ENCODE data around the gene TIPRL. TPM values are rescaled to one million over a fixed set of nuclear protein-coding genes. Genes with fewer than 3 reads are reported as not detected.

TIPRL gene
- total RNA-seq, 1 donor from 2014 or later, result 31.9 TPM

DNA sequence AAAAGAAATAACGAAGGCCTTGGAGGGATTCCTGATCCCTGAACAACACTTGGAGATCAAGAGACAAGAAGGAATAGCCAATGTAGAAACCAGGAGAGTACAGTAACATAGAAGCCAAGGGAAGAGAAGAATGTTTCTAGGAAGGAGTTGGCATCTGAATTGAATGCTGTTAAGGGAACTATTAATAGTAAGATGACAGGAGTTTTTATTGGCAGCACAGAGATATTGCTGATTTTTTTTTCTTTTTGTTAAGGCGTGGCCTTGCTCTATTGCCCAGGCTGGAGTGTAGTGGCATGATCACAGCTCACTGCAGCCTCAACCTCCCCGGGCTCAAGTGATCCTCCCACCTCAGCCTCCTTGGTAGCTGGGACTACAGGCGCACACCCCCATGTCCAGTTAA, 37.4 kb downstream of the TIPRL start:
- DNase-seq, result no peak

DNA sequence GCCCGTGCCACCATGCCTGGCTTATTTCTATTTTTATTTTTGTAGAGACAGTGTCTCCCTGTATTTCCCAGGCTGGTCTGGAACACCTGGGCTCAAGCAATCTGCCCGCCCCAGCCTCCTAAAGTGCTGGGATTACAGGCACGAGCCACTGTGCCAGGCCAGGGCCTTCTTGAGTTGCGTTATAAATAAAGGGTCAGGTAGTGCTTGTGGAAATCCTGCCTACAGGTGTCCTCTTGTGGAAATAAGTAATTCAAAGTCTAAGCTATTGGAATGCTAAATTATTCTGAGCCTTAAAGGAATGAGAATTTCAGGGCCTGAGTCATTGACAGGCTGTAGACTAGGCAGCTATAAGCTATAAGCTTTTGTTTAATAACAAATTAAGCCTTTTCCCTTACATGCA, 38.9 kb downstream of the TIPRL start:
- DNase-seq, result no peak

DNA sequence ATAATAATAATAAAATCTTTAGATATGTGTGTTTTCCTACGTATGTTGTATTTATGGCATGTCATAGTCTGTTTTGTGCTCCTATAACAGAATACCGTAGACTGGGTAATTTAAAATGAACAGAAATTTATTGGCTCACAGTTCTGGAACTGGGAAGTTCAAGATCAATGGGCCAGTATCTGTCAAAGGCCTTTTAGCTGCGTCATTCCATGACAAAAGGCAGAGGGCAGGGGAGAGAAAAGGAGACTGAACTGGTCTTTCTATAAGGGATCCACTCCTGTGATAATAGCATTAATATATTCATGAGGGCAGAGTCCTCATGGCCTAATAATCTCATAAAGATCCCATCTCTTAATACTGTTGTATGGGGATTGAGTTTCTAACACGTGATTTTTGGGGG, 39.9 kb downstream of the TIPRL start:
- no peak for DNase-seq

DNA sequence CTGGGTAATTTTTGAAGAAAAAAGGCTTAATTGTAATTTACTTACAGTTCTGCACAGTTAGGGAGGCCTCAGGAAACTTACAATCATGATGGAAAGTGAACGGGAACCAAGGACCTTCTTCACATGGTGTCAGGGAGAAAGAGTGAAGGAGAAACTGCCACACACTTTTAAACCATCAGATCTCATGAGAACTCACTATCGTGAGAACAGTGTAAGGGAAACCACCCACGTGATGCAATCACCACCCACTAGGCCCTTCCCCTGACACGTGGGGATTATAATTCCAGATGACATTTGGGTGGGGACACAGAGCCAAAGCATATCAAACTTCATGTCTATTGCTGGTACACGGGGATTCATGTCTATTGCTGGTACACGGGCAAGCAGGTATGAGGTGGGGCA, 41.7 kb downstream of the TIPRL start:
- no peak for DNase-seq

DNA sequence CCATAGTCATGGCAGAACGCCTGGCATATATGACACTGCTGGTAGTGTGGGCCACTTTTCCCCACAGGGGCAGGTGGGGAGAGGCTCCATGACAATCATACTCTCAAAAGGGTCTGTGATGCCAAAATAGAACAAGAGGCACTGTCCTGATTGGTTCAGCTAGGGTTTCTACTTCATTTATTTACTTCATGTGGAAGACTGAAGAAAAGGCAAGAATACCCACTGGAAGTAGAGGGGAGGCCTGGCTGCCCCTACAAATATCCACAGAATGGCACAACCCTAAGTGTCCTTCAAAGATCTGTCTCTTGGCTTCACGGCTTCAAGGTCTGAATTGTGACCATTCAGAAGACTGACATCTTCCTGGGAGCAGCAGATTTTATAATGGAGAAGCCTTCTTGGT, 42.5 kb downstream of the TIPRL start:
- DNase-seq, result no peak

DNA sequence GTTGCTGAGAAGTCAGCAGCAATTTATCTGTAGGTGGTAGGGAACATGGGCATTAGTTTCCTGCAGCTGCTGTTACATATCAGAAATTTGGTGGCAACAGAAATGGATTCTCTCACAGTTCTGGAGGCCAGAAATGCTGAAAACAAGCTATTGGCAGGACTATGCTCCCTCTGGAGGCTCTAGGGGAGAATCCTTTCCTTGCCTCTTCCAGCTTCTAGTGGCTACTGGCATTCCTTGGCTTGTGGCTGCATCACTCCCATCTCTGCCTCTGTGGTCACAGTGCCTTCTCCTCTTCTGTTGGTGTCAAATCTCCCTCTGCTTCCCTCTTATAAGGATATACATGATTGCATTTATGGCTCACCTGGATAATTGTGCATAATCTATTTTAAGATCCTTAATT, 44.5 kb downstream of the TIPRL start:
- no peak for DNase-seq

DNA sequence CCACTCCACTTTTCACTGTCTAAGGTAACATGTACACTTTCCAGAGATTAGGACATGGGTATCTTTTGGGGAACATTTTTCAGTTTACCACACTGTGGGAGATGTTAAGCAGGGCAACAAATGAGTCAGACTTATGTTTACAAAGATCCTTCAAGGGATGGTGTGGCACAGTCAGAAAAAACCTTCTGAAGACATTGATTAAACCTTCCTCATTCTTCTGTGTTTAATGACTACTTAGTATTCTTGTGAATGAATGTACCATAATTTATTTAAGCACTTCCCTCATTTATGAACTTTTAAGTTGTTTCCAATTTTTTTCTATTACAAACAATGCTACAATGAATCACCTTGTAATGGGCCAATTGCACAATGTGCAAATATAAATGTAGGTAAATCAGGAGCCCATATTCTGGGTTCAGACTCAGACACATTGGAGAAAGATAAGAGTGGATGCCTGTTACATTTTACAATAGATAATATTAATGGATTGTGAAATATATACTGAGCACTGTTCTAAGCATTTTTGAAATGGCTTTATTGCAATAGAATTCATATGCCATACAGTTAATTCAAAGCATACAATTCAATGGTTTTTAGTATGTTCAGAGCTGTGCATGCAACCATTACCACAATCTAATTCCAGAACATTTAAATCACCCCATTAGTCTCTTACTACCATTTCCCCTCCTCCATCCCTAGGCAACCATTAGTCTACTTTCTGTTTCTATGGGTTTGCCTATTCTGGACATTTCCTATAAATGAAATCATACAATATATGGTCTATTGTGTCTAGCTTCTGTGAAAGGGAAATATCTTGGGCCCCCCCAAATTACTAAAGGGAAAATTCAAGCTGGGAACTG, 45.1 kb downstream of the TIPRL start:
- DNase-seq, result peak; percentile 6

DNA sequence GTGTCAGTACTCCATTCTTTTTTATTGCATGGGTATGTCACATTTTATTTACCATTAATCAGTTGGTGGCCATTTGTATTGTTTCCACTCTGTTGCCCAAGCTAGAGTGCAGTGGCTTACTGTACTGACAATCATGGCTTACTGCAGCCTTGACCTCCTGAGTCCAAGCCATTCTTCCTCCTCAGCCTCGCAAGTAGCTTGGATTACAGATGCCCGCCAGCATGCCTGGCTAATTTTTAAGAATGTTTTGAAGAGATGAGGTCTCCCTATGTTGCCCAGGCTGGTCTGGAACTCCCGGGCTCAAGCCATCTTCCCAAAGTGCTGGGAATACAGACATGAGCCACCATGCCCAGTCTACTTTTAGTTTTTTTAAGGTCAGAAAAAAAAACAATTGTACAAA, 46.2 kb downstream of the TIPRL start:
- DNase-seq, result no peak

DNA sequence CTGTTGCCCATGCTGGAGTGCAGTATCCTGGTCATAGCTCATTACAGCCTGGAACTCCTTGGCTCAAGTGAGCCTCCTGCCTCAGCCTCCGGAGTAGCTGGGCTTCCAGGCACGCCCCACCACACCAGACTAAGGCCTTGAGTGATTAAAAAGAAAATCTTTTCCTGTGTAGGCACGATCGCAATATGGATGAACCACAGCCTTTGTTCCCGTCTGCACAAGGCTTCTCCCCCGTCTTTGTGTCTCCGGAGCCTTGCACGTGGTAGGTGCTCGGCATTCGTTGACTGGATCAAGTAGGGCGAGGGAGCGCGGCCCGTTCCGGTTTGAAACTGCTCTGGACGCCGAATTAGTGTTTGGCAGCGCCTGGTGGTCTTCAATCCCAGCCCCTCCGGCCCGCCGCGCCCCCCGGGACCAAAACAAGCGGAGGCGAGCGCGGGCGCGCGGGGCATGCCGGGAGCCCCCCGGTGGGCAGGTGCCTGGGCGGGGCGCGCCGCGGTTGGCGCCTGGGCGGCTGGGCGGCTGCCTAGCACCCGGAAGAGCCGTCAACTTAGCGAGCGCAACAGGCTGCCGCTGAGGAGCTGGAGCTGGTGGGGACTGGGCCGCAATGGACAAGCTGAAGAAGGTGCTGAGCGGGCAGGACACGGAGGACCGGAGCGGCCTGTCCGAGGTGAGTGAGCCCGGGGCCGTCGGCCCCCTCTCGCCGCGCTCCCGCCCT, 46.9 kb downstream of the TIPRL start, which contains the start of gene SFT2D2:
Gene SFT2D2, plus strand, starts transcription at position 529 of the 715 bp plus-strand sequence. Its CDS starts 76 bp downstream, at position 605.
- DNase-seq, result peak; percentile 39

DNA sequence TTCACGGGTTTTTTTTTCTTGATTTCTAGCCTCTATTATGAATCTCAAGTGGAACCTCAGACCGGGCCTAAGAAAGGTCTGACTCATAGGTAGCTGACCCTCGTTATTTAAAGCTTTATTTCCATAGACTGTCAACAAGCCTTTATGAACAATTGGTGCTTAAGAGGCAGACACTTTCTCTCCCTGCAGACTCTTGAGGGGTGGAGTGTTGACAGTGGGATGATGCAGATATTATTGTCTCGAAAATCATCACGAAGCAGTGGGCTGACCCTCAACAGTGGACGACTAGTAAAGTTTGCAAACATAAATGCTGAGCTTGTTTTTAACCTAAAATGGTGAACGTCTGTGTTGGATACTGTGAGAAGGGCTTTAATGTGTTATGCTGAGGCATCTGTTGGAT, 48.9 kb downstream of the TIPRL start:
- no peak for DNase-seq

DNA sequence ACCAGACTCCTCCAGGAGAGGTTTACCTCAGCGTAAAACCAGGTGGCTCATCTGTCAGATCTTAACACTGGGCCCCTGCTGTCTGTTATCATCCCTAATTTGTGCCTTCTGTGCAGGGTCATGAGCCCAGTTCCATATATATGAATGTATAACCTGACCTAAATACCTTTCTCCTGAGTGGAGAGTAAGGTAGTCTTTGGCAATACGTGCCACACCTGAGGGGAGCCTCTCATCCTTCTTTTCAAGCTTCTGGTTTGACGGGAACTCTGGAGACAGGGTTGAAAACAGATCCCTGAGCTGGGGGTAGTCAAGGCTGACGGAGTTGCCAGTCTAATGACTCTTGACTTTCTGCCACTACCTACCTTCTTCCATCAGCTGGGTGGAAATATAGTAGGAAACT, 51.1 kb downstream of the TIPRL start:
- DNase-seq, result no peak

DNA sequence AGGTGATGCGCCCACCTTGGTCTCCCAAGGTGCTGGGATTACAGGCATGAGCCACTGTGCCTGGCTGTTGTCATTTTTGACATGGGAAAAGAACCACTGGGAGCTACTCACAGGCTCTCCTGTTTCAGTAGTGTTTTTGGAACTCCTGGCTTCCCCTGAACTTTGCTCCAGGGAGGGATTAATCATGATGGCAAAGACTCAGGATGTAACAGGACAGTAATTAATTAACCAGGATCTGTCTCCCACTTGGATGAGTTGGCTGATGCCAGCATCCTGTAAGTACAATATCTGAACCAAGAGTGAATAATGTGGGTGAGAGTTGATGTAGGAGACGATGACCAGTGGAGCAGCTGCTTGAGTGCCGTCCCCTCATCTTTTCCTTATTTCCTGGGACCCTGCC, 51.9 kb downstream of the TIPRL start:
- no peak for DNase-seq

DNA sequence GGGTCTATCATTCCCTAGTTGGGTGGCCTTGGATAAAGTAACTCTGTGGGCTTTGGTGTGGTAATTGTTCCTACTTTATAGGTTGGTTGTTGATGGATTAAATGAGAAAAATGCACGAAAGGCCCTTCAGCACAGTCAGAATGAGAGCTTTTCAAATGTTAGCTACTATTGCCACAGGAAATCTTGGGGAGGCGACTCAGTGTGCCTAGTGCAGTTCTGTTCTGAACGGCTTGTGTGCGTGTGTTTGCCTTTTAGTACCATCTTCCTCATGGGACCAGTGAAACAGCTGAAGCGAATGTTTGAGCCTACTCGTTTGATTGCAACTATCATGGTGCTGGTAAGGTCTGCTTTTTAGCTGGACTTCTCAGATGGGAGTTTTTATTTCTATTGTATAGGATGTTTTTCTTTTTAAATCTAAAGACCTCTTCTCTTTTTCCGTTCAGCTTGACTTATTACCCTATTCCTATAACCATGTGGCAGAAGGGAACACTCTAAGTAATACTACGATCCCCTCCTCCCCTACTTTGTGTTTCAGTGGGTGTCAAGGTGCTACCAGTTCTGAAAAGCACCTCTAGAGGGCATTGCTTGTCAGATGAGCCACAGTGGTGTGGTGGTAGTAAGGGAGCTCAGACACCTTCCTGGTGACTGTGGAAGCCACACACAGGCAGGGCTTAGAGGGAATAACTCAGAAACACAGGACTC, 56.2 kb downstream of the TIPRL start:
- DNase-seq, result no peak

DNA sequence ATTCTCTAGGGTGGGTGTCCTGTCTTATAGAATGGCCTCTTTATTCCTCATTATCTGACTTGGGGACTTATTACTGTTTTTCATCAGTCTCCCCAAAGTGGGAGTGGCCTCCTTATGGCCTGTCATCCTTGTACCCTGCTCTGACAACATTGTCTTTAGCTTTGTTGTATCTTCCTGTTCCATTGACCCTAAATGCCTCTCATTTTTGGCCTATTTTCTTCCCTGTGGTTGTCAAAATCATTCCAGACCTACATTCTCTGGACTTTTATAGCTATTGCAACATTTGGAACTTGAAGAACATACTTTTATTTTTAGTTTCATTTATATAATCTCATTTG, 56.8 kb downstream of the TIPRL start:
- DNase-seq, result no peak

DNA sequence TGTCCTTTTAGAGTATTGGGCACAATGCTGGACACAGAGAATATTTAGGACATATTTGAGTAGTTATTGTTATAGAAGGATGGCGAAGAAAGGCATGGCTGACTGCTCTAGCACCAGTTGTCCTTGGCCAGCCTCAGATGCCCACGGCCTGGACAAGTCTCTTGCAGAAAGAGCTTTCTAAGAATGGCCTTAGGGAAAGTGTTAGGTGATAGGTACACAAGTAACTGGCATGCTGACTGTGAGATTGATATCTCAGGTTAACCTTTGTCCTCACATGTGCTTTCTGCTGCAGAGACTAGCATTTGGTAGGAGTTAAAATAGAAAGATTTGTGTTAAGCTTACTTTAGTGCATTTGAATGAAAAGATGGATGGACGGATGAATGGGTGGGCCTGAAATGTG, 57.2 kb downstream of the TIPRL start:
- no peak for DNase-seq

DNA sequence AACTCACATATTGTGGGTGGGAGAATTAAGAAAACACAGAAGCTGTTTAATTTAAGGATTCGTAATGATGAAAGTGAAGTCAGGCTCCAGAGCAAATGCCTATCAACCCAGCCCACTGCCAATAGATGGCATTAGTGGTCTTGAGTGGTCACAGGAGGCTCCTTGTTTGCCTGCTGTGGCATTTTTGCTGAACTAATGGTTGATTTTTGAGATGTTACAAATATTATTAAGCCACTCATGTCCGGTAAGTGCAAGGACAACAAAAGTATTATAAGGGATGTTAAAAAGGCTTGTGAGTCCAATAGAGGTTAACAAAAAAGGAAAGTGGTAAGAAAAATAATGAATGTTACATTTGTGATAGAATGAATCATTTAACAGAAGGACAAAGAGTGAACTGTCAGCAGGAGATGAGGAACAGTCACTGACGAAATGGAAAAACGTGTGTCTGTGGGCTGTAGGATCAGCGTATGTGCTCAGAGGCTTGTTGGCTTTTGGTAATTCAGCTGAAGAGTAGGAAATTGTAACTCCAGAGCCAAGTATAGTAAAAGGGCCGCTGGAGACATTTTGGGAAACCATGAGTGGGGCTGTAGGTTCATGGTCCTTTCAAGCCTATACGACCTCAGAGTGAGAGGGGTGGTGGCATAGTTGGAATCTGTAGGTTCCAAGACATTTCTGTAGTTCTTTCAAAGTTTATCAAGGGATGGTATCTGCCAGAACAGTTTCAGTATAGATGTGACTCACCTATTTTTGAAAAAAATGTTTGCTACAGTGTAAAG, 58.3 kb downstream of the TIPRL start:
- no peak for DNase-seq

DNA sequence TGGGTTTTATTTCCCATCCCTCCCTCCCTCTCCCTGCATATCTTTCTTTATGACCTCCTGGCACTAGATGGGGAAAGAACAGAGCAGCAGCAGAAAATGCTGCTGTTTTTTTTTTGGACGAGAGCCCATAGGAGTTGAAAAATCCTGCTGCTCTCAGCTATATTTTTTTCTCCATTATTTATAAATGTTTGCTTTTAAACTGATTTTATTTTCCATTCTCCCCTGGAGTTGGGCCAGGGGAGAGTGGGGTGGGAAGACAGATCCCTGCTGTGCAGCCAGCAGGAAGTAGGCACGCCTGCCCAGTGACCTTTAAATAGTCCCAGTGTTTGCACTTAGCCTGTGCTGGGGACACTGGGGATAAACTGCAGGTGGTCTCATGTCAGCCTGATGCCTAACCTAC, 64.4 kb downstream of the TIPRL start:
- DNase-seq, result peak; percentile 25

DNA sequence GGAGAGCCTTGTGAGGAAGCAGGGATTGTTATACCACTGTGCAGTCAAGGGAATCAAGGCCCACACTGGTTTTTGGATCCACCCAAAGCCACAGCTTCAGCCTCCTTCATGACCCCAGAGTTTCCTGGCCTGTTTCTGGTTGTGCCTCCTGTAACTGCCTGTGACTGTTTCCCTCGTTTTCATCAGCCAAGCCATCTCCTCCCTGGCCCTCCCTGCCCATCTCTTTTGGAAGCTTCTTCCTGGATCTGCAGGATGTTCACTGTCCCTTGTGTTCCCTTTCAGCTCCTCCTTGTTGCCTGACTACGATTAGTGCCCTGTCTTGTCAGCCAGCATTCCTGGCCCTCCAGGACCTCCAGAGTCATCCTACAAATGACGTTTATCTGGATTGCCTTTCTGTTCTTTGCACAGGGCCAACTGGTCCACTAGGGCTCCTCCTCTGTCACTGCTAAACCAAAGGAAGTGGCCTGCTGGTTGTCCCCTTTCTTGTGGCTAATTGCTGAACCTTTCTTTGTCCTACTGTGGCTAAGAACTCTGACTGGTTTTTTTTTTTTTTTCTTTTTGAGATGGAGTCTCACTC, 65.0 kb downstream of the TIPRL start:
- no peak for DNase-seq

DNA sequence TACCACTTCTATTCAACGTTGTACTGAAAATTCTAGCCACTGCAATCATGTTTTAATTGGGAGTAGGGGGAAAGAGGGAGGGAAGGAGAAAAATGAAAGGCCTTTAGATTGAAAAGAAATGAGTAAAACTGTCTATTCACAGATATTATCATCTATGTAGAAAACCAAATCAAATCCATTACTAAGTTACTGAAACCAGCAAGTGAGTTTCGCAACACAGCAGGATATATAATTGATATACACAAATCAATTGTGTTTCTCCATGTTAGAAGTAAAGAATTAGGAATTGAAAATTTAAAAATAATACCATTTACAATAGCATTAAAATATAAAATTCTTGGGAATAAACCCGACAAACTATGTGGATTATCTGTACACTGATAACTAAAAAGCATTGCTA, 66.3 kb downstream of the TIPRL start:
- DNase-seq, result no peak

DNA sequence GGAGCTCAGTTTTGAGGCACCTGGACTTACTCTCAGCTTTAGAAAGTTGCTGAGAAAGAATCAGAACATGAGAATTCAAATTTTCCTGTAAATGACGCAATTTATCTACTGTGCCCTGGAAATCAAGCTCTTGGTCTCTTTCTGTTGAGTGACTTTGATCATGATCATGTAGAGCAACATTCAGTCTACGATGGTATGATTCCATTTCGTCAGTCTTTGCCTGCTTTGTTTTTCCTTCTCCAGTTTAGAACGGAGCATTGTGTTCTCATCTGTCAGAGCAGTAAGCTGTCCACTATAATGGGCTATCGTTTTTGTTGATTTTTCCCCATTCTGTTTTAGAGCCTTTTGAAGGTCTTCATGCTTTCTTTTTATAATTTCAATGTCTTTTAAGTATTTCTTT, 67.7 kb downstream of the TIPRL start:
- DNase-seq, result no peak
